ENCODE measurements around the gene MRGPRE. TPM values are rescaled to one million over a fixed set of nuclear protein-coding genes. Genes with fewer than 3 reads are reported as not detected.

MRGPRE gene
- total and polyA plus RNA-seq, 3 experiments from 2014 or later = not detected

DNA sequence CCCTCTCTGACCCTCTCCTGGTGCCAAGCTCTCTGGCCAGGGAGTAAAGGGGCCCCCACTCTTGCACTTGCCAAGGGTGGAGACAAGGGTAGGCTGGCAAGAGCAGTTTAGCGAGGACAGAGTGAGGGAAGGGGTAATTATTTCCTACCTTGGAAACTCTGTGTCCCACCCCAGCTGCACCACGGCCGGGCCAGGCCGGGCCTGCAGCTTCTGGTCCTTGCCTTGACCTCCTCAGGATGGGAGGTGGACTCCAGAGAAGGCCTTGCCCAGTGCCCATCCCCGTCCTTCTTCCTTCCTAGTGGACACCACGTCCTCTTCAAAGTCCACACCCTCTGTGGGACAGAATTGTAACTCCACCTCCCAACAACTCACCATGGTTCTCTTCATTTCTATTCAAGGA lies 48.7 kb downstream of the MRGPRE start:
- Mint-ChIP-seq H3K36me3 (no peaks in the 10 kb centered on the region), H3K4me3 (no peak overlapping the region), H3K27me3 (peaks cover 0 to 9% of the 10 kb centered on the region in 2 donors), H3K27ac (peak overlapping the region in 1 of 8 donors; percentile 78), H3K9me3 (no peaks in the 10 kb centered on the region), H3K4me1 (no peaks in the 10 kb centered on the region)
- Histone ChIP-seq H3K36me3 (ENCODE audit: insufficient read depth, low read length) (no peaks in the 10 kb centered on the region), H3K9me3 (ENCODE audit: low read length) (no peaks in the 10 kb centered on the region), H3K27ac (ENCODE audit: low read depth, low read length) (no peak overlapping the region), H3K4me1 (ENCODE audit: insufficient read depth, low read length) (no peaks in the 10 kb centered on the region), H3K4me3 (ENCODE audit: low read length) (no peak overlapping the region), H3K27me3 (ENCODE audit: insufficient read depth, low read length, poor library complexity, severe bottlenecking) (no peaks in the 10 kb centered on the region)
- ChIA-PET CTCF (no interaction called here), POLR2A (no interaction called here)
- DNase-seq = peak in 1 of 5 donors; percentile 22

- H3K9me3 ChIP-seq (ENCODE audit: low read length) = no peaks in the 10 kb centered on the region
- H3K27ac ChIP-seq (ENCODE audit: low read depth, low read length) = no peak overlapping the region
- Mint-ChIP-seq H3K9me3 (peaks cover 0 to 2% (median 0%) of the 10 kb centered on the region in 5 donors), H3K4me1 (no peaks in the 10 kb centered on the region), H3K27ac (no peak overlapping the region), H3K36me3 (peaks cover 0 to 2% (median 0%) of the 10 kb centered on the region in 3 donors), H3K27me3 (peaks cover 0 to 8% of the 10 kb centered on the region in 2 donors), H3K4me3 (no peak overlapping the region)
- H3K27me3 ChIP-seq (ENCODE audit: insufficient read depth, low read length, poor library complexity, severe bottlenecking) = no peaks in the 10 kb centered on the region
- DNase-seq = peak in 1 of 5 donors; percentile 34
- H3K4me3 ChIP-seq (ENCODE audit: low read length) = no peak overlapping the region
- ChIA-PET CTCF (no interaction called here), POLR2A (no interaction called here)
- H3K36me3 ChIP-seq (ENCODE audit: insufficient read depth, low read length) = no peaks in the 10 kb centered on the region
- H3K4me1 ChIP-seq (ENCODE audit: insufficient read depth, low read length) = no peaks in the 10 kb centered on the region
These were observed 49.8 kb downstream of the MRGPRE start for GRCh38 chr11:3182462-3182852.

GRCh38 chr11:3181725-3182461 lies 50.3 kb downstream of the MRGPRE start:
- Mint-ChIP-seq H3K4me1 (no peaks in the 10 kb centered on the region), H3K27me3 (peaks cover 0 to 11% of the 10 kb centered on the region in 2 donors), H3K36me3 (peaks cover 0 to 6% (median 0%) of the 10 kb centered on the region in 3 donors), H3K27ac (no peak overlapping the region), H3K4me3 (no peak overlapping the region), H3K9me3 (peaks cover under 1 to 5% (median 3%) of the 10 kb centered on the region in 5 donors)
- H3K4me3 ChIP-seq (ENCODE audit: low read length) = no peak overlapping the region
- H3K9me3 ChIP-seq (ENCODE audit: low read length) = no peaks in the 10 kb centered on the region
- H3K4me1 ChIP-seq (ENCODE audit: insufficient read depth, low read length) = no peaks in the 10 kb centered on the region
- no peak for DNase-seq
- no peak overlapping the region for H3K27ac ChIP-seq (ENCODE audit: low read depth, low read length)
- no peaks in the 10 kb centered on the region for H3K27me3 ChIP-seq (ENCODE audit: insufficient read depth, low read length, poor library complexity, severe bottlenecking)
- POLR2A ChIA-PET = no interaction called here
- H3K36me3 ChIP-seq (ENCODE audit: insufficient read depth, low read length) = no peaks in the 10 kb centered on the region
- CTCF ChIA-PET = no interaction called here

- H3K36me3 Mint-ChIP-seq = peaks cover 0 to 11% (median 1%) of the 10 kb centered on the region in 3 donors
- Histone ChIP-seq H3K4me3 (ENCODE audit: low read length) (no peak overlapping the region), H3K27me3 (ENCODE audit: insufficient read depth, low read length, poor library complexity, severe bottlenecking) (no peaks in the 10 kb centered on the region), H3K4me1 (ENCODE audit: insufficient read depth, low read length) (no peaks in the 10 kb centered on the region), H3K36me3 (ENCODE audit: insufficient read depth, low read length) (no peaks in the 10 kb centered on the region), H3K27ac (ENCODE audit: low read depth, low read length) (no peak overlapping the region), H3K9me3 (ENCODE audit: low read length) (peaks cover 6% of the 10 kb centered on the region)
- H3K27me3 Mint-ChIP-seq = peaks cover 2 to 19% of the 10 kb centered on the region in 2 donors
- H3K27ac Mint-ChIP-seq = no peak overlapping the region
- ChIA-PET POLR2A (no interaction called here), CTCF (no interaction called here)
- peak in 1 of 5 donors; percentile 20 for DNase-seq
- peaks cover 6 to 15% (median 11%) of the 10 kb centered on the region in 5 donors for H3K9me3 Mint-ChIP-seq
- H3K4me3 Mint-ChIP-seq = no peak overlapping the region
- no peaks in the 10 kb centered on the region for H3K4me1 Mint-ChIP-seq
These were observed 51.3 kb downstream of the MRGPRE start for GRCh38 chr11:3180869-3181268.

GRCh38 chr11:3178349-3178748 lies 53.9 kb downstream of the MRGPRE start:
- H3K4me3 Mint-ChIP-seq = no peak overlapping the region
- H3K36me3 ChIP-seq (ENCODE audit: insufficient read depth, low read length) = no peaks in the 10 kb centered on the region
- H3K27ac Mint-ChIP-seq = no peak overlapping the region
- H3K9me3 ChIP-seq (ENCODE audit: low read length) = peaks cover 9% of the 10 kb centered on the region
- no peaks in the 10 kb centered on the region for H3K27me3 ChIP-seq (ENCODE audit: insufficient read depth, low read length, poor library complexity, severe bottlenecking)
- peaks cover 0 to 17% (median 2%) of the 10 kb centered on the region in 3 donors for H3K36me3 Mint-ChIP-seq
- POLR2A ChIA-PET = no interaction called here
- no peak overlapping the region for H3K4me3 ChIP-seq (ENCODE audit: low read length)
- H3K27ac ChIP-seq (ENCODE audit: low read depth, low read length) = no peak overlapping the region
- CTCF ChIA-PET = no interaction called here
- H3K4me1 ChIP-seq (ENCODE audit: insufficient read depth, low read length) = no peaks in the 10 kb centered on the region
- H3K9me3 Mint-ChIP-seq = peaks cover 10 to 20% (median 15%) of the 10 kb centered on the region in 5 donors
- no peaks in the 10 kb centered on the region for H3K4me1 Mint-ChIP-seq
- DNase-seq = no peak
- H3K27me3 Mint-ChIP-seq = peaks cover 6 to 22% of the 10 kb centered on the region in 2 donors

- H3K9me3 ChIP-seq (ENCODE audit: low read length) = peaks cover 9% of the 10 kb centered on the region
- peaks cover 10 to 20% (median 15%) of the 10 kb centered on the region in 5 donors for H3K9me3 Mint-ChIP-seq
These were observed 54.3 kb downstream of the MRGPRE start for GRCh38 chr11:3177931-3178330.

More at GRCh38 chr11:3177931-3178330, 54.3 kb downstream of the MRGPRE start:
- Histone ChIP-seq H3K4me1 (ENCODE audit: insufficient read depth, low read length) (no peaks in the 10 kb centered on the region), H3K27me3 (ENCODE audit: insufficient read depth, low read length, poor library complexity, severe bottlenecking) (no peaks in the 10 kb centered on the region), H3K36me3 (ENCODE audit: insufficient read depth, low read length) (no peaks in the 10 kb centered on the region), H3K4me3 (ENCODE audit: low read length) (no peak overlapping the region), H3K27ac (ENCODE audit: low read depth, low read length) (no peak overlapping the region)
- no peak for DNase-seq
- Mint-ChIP-seq H3K4me1 (no peaks in the 10 kb centered on the region), H3K36me3 (peaks cover 0 to 17% (median 2%) of the 10 kb centered on the region in 3 donors), H3K27ac (no peak overlapping the region), H3K27me3 (peaks cover 6 to 22% of the 10 kb centered on the region in 2 donors), H3K4me3 (no peak overlapping the region)
- CTCF ChIA-PET = no interaction called here
- POLR2A ChIA-PET = no interaction called here

Other genes with a start within 250 kb of the MRGPRE start
- gene NAP1L4, start 240.1 kb downstream of the MRGPRE start, total RNA-seq = 100 to 1,000 TPM; 273 to 280 TPM
- 163 TPM for gene NAP1L4, start 240.1 kb downstream of the MRGPRE start, polyA plus RNA-seq
- gene CARS1, start 175.0 kb downstream of the MRGPRE start, total RNA-seq = 10 to 100 TPM; 81.2 to 83.3 TPM
- 43.4 TPM for gene CARS1, start 175.0 kb downstream of the MRGPRE start, polyA plus RNA-seq
- gene OSBPL5, start 67.1 kb downstream of the MRGPRE start, total RNA-seq = 1 to 10 TPM; 2.6 to 2.7 TPM
- 8.5 TPM for gene OSBPL5, start 67.1 kb downstream of the MRGPRE start, polyA plus RNA-seq
- not detected for gene MRGPRG, start 13.6 kb downstream of the MRGPRE start, total RNA-seq
- not detected for gene MRGPRG, start 13.6 kb downstream of the MRGPRE start, polyA plus RNA-seq
- 10 to 100 TPM; 32.6 to 41.5 TPM for gene ZNF195, start 146.7 kb upstream of the MRGPRE start, total RNA-seq
- 24.2 TPM for gene ZNF195, start 146.7 kb upstream of the MRGPRE start, polyA plus RNA-seq

Data from CD8-positive, alpha-beta memory T cell (primary cell).